HG03558 (cell line): ENCODE measurements around the gene PI4K2A.
A peak's percentile ranks its signal among the peaks of the same experiment; 100 is the strongest.
"Not testable (repeated sequence)": the region's sequence is repeated elsewhere in the genome, so short reads cannot be mapped to it uniquely, and the experiment has no call there.

ENCODE experiments used
- ATAC-seq: cut with Tn5 transposase; IDR thresholded peaks from one replicate; pipeline ENCODE4 v1.9.1; 2021; ENCODE audit warnings: moderate number of reproducible peaks; ENCODE audit not compliant: unreplicated experiment; ENCODE audit errors: extremely low read depth

Gene PI4K2A

GRCh38 chr10:97667463-97667862 lies 27.0 kb downstream of the PI4K2A start:
- no peak for ATAC-seq

- no peak for ATAC-seq
These were observed 29.1 kb downstream of the PI4K2A start for GRCh38 chr10:97669571-97669970.

GRCh38 chr10:97673736-97674525 lies 33.5 kb downstream of the PI4K2A start:
- ATAC-seq, result no peak

- ATAC-seq, result no peak
These were observed 34.8 kb downstream of the PI4K2A start for GRCh38 chr10:97675222-97675621.

- no peak for ATAC-seq
These were observed 36.5 kb downstream of the PI4K2A start for GRCh38 chr10:97676770-97677581.

- ATAC-seq, result no peak
These were observed 39.1 kb downstream of the PI4K2A start for GRCh38 chr10:97679594-97679993.

GRCh38 chr10:97682042-97682441 lies 41.6 kb downstream of the PI4K2A start:
- ATAC-seq, result no peak

- ATAC-seq, result no peak
These were observed 43.3 kb downstream of the PI4K2A start for GRCh38 chr10:97683556-97684367.

GRCh38 chr10:97684368-97684713 lies 43.9 kb downstream of the PI4K2A start:
- ATAC-seq, result not testable (repeated sequence)

- ATAC-seq, result no peak
These were observed 44.5 kb downstream of the PI4K2A start for GRCh38 chr10:97684866-97685394.

GRCh38 chr10:97685395-97685958 lies 45.0 kb downstream of the PI4K2A start:
- ATAC-seq, result no peak

- no peak for ATAC-seq
These were observed 46.0 kb downstream of the PI4K2A start for GRCh38 chr10:97686301-97686961.

GRCh38 chr10:97686962-97687784 lies 46.7 kb downstream of the PI4K2A start, which contains the start of gene AVPI1:
TSS of gene AVPI1 (minus strand) at chr10:97687241. CDS start at chr10:97679905, 7,336 bp downstream.
- peak; percentile 87 for ATAC-seq

GRCh38 chr10:97687785-97688781 lies 47.6 kb downstream of the PI4K2A start:
- ATAC-seq, result no peak

GRCh38 chr10:97689559-97690020 lies 49.1 kb downstream of the PI4K2A start:
- no peak for ATAC-seq

GRCh38 chr10:97690133-97690532 lies 49.7 kb downstream of the PI4K2A start:
- ATAC-seq, result no peak

- not testable (repeated sequence) for ATAC-seq
These were observed 57.7 kb downstream of the PI4K2A start for GRCh38 chr10:97698072-97698655.
